GM18517 (cell line): ENCODE results near the gene RNASE13.
"Not testable (repeated sequence)": the region's sequence is repeated elsewhere in the genome, so short reads cannot be mapped to it uniquely, and the experiment has no call there.

ENCODE experiments used
- ATAC-seq: cut with Tn5 transposase; IDR thresholded peaks from one replicate; pipeline ENCODE4 v1.9.1; 2021; ENCODE audit warnings: mild to moderate bottlenecking, moderate library complexity; ENCODE audit not compliant: unreplicated experiment

Gene RNASE13

GRCh38 chr14:20996521-20996920 is 38.1 kb downstream of the RNASE13 start:
- no peak for ATAC-seq

GRCh38 chr14:20989787-20990600 is 44.6 kb downstream of the RNASE13 start, which contains the start of gene METTL17:
Gene METTL17 (plus strand): TSS chr14:20989980. CDS start chr14:20990003, 23 bp downstream.
- peak; percentile 97 for ATAC-seq

GRCh38 chr14:20989471-20989786 is 45.2 kb downstream of the RNASE13 start:
- ATAC-seq: no peak

GRCh38 chr14:20988717-20989470 is 45.7 kb downstream of the RNASE13 start:
- ATAC-seq: no peak

- no peak for ATAC-seq
These were observed 47.8 kb downstream of the RNASE13 start for GRCh38 chr14:20986811-20987210.

GRCh38 chr14:20985650-20986049 is 49.0 kb downstream of the RNASE13 start:
- not testable (repeated sequence) for ATAC-seq
